NOMO-1 treated with dmso at 0.1 percent for 144 hours (cell line): ENCODE data around the gene CDC5L.

Source experiments
- DNase-seq: peaks from one replicate; lab custom pipeline; 2025; ENCODE audit not compliant: unreplicated experiment; lab: John Stamatoyannopoulos, UW

The CDC5L gene

GRCh38 chr6:44473393-44474189 is 86.1 kb downstream of the CDC5L start:
- no peak for DNase-seq

DNA sequence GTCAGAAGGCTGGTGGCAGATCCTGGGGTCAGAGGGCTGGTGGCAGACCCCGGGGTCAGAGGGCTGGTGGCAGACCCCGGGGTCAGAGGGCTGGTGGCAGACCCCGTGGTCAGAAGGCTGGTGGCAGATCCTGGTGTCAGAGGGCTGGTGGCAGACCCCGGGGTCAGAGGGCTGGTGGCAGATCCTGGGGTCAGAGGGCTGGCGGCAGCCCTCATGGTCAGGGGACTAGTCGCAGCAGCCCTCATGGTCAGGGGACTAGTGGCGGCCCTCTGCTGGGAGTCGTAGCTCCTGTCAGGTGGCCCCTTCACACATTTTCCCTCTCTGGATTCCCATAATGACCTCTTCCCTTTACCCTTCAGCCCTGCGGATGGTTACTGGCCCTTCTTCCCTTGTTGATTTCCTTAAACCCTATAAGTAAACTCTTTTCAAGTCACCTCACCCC is 86.7 kb downstream of the CDC5L start:
- DNase-seq, result no peak

- DNase-seq, result no peak
Observed at GRCh38 chr6:44474643-44475042, 87.1 kb downstream of the CDC5L start.

DNA sequence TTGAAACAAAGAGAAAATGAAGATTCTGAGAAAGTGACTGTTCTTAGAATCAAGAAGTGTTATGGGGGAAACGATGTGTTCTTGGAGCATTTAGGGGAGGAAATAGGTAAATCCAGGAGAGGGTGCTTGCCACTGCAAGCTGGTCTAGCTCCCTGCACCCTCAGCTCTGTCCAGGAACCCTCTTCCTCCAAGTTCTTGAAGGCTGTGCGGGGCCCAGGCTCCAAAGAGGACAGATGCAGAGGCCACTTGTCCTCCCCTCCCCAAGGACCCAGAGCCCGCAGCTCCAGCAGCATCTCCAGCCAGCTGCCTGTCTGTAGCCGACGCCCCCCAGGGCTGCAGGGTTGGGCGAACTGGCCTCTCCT is 87.9 kb downstream of the CDC5L start:
- DNase-seq, result no peak

GRCh38 chr6:44475779-44476434 is 88.4 kb downstream of the CDC5L start:
- peak; percentile 53 for DNase-seq

DNA sequence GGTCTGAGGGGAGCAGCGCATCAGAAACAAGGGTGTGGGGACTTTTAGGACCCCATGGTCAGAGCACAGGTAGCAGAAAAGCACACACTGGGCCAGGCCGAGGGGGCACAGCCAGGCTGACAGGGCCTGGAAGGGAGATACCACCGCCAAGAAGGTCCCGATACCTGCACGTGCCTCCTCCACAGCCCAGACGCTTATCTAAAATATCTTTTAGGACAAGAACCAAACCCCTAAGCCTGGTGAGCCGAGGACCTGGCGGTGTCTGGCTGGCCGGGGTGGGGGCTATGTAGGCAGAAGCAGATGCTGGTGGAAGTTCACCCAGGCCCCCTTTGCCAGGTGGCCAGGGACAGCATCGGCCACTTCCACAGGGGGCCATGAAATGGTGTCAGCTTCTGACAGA is 89.3 kb downstream of the CDC5L start:
- DNase-seq, result no peak

DNA sequence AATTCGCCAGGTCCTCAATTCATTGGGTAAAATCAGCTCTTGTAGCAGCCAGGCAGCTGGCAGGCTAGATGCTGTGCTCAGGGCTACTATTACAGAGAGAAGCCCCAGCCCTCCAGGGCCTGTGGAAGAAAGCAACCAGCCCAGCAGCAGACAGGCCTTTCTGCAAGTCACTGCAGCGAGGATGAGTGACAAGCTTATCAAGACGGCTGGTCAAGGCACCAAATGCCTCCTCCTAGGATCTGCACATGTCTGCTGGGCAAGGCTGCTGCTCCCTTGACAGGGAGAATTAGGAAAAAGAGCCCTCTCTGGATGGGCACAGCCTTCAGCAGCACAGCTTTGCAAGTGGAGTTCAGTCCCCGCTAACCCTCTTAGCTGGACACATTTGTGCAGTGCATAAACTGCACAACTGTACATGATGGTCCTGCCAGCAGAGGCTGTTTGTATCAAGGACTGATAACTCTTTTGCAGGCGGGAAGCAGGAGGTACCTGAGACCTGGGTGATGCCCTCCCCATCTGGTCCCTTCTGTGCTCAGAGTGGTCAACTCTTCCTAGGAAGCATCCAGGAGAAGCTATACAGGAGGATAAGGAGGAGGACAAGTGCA is 89.9 kb downstream of the CDC5L start:
- DNase-seq, result no peak

DNA sequence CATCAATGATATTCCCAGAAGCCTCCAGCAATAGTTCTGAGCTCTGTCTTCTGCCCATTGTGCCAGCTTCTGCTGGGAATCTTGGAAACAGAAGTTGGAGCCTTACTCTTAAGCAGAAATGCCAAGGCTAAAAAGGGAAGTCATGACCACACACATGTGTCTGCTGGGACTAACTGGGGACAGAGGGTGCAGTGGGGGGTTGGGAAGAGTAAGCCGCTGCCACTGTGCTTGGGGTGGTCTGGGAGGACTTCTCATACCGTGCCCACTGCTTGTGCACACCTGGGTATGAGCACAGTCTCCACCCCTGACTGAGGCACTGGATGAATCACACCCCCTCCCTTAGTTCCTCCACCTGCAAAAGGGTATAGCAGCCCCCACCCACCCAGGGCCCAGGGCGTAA is 90.7 kb downstream of the CDC5L start:
- no peak for DNase-seq

DNA sequence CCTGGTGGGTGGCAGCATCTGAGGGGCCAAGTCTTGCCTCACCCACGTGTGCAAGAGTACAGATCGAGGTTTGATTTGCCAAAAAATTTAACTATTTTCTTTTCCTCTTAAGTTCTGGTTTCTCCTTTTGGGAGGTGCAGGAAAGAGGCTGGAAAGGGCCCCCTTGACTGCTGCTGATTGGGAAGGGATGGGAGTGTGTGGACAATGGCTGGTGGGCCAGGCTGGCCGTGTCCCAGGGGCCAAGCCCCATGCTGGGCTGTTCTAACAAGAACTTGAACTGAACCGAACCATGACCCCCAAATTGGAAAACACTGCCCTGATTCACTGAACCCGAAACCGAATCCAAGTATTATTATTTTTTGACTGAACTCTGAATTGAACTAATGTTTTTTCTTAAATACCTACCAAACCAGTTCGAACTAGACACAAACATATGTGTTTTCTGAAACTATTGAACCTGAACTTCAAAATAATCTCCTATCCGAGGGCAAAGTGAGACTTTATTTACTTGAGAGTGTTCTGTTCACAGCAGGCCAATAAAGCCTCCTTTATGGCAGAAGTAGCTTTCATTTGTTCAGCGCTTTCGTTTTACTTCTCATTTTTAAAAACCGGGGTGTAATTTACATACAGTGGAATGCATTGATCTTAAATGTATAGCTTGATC is 91.2 kb downstream of the CDC5L start:
- no peak for DNase-seq

GRCh38 chr6:44480097-44480541 is 92.6 kb downstream of the CDC5L start:
- no peak for DNase-seq

DNA sequence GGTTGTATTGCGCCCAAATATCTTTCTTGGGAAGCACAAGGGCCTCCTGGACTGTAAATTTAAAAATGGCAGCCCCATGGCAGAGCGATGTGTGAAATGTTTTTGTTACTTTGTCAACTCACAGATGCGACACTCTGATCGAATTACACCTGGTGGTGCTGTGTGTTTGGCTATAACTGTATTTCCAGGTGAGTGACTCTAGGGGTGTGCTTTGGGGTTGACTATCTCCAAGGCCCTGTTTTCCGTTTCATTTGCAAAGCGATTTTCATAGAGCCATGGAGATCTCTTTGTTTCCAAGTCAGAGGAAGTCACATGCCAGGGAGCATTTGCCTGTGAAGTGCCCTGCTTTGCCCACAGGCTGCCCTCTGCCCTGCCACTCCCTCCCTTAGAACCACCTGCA is 93.5 kb downstream of the CDC5L start:
- DNase-seq, result no peak

DNA sequence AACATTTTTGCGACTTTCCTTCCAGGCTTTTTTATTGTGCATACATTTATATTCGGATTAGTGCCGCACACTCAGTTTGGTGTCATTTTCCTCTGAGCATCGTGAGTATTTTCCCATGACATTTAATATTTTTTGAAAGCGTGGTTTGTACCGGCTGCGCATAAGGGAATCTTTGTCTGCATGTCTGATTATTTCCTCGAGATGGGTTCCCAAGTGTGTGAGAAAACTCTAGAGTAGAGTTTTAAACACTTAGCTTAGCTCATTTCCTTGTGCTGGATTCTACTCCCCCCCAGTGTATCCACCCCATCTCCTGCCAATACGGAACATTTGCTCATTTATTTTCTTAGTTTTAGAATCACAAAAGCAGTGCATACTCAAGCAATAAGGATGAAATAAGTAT is 94.3 kb downstream of the CDC5L start:
- no peak for DNase-seq

GRCh38 chr6:44485601-44486401 is 98.3 kb downstream of the CDC5L start:
- DNase-seq, result no peak

GRCh38 chr6:44487002-44487401 is 99.5 kb downstream of the CDC5L start:
- DNase-seq, result no peak

GRCh38 chr6:44487586-44487985 is 100.1 kb downstream of the CDC5L start:
- DNase-seq, result no peak

DNA sequence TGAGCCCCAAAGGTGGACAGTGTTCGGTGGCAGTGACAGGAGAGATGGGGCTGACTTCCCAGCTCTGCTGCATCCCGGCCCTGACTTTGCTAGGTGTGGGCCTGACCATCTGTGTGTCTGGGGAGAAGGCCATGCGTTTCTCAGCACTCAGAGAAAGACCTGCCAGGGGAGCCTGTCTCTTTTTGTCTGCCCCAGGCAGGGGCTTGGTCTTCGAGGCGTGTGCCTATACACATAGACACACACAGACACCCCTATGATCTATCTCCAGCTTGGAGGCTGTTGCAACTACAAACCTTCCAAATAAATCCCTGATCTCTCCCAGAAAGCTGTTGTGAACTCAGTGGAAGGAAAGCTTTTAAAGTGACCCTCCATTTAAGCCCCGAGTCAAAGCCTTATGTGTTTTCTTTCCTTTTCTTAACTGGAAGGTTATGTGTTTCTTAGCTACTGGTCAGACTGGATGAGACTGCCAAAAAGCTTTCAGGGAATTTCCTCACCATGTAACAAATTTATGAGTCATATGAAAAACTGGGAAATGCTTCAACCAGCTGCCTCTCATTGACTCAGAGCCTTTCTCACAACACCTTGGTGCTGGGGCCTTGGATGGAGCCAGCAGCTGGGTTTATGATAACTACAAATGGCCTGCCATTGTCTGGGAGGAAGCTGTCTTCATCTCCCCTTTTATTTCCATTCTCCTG is 102.6 kb downstream of the CDC5L start:
- DNase-seq, result no peak

DNA sequence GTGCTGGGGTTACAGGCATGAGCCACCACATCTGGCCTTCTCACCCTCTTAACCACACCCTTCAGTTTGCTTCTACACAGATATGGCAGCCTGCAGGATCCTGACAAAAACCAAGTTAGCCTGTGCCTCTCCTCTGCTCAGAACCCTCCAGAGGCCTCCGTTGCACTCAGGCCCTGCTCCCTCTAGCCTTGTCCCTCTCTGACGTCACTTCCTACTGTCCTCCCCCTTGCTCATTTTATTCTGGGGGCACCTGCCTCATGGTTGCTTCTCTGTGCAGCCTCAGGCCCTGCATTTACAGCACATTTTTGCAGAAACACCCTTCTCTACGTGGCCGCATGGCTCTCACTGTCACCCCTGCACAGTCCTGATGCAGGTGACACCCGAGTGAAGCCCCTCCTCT is 105.6 kb downstream of the CDC5L start:
- DNase-seq, result no peak

GRCh38 chr6:44493593-44493992 is 106.1 kb downstream of the CDC5L start:
- DNase-seq, result no peak

GRCh38 chr6:44494011-44494501 is 106.5 kb downstream of the CDC5L start:
- DNase-seq, result no peak
